HG02678 (cell line): Measurements from ENCODE around the gene PHPT1.
"Not testable (repeated sequence)": the region's sequence is repeated elsewhere in the genome, so short reads cannot be mapped to it uniquely, and the experiment has no call there.

Experiments used
- ATAC-seq: cut with Tn5 transposase; IDR thresholded peaks from one replicate; pipeline ENCODE4 v1.9.1; 2021; ENCODE audit warnings: mild to moderate bottlenecking, moderate library complexity; ENCODE audit not compliant: unreplicated experiment

Gene PHPT1

DNA sequence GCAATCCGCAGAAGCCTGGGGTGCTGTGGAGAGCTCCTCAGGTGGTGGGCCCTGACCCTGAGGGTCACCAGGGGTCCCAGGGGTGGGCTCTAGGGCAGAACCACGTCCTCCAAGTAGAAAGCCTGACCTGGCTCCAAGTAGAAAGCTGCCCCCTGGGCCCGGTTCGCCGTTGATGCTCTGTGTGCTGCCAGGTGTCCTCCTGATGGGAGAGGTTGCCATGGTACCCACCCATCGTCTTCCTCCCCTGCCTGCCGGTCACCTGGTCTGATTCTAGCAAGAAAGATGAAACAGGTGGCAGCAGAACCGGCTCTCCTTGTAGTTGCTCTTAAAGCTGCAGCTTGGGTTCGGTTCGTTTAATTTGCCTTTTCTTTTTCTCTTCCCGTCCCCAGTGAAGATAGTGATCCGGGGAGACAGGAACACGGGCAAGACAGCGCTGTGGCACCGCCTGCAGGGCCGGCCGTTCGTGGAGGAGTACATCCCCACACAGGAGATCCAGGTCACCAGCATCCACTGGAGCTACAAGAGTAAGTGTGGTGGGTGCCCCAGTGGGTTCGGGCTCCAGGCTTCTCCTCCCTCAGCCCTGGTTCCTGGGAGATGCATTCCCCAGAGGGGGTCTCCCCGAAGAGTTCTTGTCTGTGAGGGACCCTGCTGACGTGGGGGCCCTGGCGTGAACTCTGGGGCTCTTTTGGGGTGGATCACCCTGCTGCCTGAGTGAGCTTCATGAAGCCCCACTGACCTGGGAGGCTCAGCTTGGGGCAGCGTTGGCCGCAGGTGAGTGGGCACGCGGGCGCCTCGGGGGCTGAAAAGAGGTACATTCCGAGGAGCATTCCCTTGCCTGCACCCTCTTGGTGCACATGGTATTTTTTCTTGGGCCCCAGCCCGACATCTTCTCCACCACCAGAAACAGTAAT lies 25.8 kb upstream of the PHPT1 start:
- no peak for ATAC-seq

DNA sequence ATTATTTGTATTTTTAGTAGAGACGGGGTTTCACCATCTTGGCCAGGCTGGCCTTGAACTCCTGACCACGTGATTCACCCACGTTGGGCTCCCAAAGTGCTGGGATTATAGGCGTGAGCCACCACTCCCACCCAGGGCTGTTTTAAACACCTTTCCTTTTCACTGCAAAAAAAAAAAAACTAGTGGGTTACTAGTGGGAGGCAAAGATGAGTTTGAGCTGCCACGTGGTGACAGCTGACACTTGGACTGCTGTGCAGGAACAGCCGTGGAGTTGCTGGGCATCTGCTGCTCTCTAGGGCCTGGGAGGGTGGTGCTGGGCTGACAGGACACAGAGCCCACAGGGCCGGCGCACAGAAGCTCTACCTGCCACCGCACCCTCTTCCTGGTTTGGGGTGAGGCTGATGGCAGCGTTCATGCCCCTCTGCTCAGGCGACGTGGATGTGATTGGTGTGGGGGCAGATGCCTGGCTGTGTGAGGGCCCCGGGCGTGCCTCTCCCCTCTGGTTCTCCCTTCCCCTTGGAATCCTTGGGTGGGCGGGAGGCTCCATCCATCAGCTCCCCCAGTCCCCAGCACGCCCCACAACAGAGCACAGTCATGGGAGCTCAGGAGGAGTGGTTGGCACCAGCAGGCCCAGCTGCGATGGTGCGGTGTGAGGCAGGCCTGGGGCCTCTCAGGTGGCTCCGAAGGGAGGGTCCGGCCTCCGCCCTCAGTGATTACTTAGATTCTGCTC lies 24.5 kb upstream of the PHPT1 start:
- no peak for ATAC-seq

DNA sequence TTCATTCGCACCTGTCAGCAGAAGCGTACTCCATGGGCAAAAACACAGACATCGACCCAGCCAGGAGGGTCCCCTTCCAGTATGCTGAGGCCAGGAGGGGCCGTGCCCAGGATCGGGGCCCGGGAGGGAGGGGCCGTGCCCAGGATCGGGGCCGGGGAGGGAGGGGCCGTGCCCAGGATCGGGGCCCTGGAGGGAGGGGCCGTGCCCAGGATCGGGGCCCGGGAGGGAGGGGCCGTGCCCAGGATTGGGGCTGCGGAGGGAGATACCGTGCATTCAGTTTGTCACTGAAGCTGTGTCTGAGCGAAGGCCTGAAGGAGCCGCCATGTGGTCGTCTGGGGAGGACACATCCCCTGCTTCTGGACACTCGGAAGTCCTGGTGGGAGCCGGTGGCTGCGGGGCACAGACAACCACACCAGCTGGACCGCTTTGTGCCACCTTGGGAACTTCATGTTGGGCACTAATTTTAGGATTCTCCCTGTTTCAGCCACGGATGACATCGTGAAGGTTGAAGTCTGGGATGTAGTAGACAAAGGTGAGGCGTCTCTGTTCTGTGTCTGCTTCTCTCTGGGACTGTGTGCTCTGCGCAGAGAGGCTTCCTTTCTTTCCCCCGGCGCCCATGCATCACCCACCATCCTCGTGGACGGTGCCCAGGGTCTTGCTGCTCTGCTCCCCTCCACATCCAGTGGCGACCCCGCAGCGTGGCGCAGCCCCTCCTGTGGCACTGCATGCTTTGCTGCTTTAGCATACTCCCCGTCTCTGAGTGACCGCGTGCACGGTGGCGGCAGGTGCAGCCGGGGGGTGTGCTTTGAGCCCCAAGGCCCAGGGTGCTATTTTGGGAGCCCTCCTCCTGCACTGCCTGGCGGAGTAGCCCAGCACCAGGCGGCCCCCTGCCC lies 23.7 kb upstream of the PHPT1 start:
- no peak for ATAC-seq

DNA sequence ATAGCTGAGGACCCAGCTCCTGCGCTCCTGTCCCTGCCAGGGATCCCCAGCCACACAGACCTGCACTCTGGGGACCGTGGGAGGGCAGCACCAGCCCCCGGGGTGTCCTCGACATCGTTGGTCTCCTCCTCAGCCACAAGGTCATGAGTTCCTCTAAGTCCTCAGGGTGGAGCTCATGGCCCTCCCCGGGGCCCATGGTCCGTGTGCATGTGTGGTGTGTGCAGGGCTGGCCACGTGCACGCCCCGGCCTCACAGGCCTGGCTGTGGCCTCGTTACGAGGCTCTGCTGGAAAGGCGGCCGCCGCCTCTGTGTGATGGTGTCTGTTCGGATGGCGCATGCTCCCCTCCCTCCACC lies 23.0 kb upstream of the PHPT1 start:
- ATAC-seq: no peak

DNA sequence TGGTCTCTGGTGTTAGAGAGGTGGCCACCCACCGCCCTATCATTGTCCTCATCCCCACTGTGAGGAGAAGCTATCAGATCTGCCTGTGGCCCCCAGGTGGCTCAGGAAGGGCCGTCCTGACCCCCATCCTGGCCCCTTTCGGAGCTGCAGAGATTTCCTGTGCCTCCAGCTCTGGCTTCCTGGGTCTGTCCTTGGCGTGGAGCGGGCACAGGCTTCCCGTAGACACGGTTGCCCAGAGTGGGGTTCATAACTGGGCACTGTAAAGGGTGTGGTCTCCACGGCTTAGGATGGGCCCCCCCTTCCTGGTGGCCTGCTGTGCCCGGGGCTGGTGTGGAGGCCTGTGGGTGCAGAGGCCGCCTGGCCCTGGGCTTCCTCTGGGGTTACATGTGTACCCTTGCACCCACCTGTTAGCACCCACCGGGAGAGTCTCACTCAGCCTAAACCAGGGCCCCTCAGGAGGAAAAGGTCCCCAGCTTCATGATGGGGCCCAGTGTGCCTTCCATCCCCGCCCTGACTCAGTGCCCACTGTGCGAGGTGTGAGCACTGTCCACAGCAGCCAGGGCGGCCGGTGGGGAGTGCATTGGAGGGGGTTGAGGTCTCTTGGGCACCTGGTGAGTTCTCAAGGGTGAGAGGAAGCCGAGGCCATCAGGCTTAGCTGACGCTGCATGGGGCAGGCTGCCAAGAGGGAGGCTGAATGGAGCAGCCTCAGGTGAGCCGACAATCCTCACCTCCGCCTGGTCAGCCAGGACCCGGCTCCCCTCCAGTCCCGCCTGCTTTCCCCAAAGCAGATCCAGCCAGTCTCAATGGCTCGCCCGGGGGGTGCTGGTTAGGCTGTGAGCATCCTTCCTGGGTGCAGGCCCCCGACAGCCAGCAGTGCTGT lies 22.3 kb upstream of the PHPT1 start:
- ATAC-seq: no peak

DNA sequence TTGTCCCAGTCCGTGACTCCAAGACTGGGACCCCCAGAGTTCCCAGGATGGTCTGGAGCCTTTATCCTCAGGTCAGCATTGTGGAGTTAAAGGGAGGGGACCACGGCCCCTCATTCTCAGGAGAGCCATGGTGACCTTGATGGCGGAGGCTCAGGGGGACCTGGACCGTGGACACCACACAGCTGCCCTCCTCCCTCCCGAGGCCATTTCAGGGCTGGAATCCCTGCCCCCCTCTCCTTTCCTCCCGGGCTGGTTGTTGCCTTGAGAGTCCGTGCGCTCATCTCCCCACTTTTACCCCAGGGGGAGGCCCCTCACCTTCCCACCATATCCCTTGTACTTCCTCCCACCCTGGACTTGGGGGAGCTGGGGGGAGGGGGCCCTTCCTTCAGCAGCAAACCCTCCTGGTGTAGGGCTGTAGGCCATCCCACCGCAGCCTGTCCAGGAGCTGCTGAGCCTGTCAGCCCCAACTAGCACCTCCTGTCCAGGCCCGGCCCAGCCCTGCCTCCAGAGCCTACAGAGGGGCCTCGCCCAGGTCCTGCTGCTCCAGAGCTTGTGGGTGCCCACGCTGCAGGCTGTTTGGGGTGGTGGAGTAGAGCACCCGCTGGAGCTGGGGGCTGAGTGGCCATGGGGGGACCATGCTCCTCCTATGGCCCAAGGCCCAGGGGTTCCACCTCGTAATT lies 21.3 kb upstream of the PHPT1 start:
- ATAC-seq: no peak

DNA sequence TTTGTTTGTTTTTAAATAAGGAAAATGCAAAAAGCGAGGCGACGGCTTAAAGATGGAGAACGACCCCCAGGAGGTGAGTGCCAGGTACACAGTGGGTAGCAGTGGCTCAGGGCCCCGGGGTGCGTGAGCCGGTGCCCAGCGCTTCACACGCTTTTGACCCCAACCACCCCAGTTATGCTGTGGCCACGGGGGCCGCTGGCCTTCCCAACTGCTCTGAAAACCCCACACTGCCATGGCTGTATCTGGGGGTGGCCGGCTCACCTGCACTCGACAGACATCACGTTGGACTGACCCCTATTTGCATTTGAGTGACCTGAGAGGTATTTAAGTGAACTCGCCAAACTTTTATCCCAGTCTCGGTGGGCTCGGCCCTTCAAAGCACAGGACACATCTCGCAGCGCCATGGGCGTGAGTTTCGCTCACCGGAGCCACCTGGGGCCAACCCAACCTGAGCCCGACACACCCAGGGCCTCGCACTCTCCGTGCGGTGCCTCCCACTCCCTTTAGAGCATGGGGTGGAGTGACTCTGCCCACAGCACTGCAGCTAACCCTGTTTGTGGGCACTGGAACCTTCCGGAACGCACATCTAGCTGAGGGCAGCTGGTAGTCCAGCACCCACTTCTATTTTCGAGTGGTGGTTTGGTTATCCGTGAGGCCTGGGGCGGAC lies 20.6 kb upstream of the PHPT1 start:
- ATAC-seq: no peak

DNA sequence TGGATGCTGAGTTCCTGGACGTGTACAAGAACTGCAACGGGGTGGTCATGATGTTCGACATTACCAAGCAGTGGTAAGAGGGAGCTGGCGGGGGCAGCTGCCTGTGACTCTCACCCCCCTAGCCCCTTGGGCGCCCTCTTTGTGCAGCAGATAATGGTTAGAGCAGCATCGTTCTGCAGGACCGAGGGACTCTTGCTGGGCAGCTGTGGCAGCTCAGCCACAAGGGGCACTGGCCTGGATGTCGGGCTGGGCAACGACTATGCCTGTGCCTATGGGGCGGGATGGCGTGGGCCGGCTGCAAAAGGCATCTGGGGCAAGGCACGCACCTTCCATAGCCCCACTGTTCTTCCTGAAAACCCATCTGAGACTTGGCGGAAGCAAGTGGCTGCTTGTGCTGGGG lies 19.8 kb upstream of the PHPT1 start:
- ATAC-seq: no peak

DNA sequence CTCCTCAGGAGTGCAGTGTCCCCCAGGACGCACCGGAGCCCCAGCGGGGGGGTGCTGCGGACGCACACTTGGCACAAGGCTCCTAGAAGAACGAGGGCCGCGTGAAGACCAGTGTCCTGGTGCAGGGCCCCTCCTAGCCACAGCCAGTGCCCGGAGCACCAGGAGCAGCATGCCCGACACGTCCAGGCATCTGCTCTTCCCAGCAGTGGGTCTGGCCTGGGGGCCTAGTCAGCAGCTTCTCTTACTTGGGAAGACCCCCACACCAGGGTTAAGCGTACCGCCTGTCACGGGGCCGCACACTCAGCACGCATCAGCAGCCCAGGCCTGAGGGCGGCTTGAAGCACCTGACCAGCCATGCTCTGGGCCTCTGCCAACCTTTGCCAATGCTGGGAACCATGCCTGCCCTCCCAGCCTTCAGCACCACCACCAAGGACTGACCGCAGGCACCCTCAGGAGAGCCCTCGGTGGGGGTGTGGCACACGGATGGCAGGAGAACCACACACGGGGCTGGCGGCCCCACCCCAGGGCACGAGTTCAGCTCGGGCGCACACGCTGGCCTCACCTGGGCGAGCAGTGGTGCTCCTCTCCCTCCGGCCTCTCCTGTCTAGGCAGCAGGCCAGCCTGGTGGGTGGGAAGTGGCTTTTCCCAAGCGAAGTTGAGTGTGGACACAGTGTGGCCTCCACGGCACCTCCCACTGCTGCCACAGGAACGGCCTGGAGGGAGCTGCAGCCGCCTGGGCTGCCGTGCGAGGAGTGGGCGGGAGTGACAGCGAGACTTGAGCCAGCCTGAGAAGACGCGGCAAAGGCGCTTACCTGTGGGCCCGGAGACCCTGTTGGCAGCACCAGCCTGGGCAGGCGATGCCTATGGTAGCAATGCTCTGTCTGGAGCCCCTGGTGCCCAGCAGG lies 19.0 kb upstream of the PHPT1 start:
- no peak for ATAC-seq

DNA sequence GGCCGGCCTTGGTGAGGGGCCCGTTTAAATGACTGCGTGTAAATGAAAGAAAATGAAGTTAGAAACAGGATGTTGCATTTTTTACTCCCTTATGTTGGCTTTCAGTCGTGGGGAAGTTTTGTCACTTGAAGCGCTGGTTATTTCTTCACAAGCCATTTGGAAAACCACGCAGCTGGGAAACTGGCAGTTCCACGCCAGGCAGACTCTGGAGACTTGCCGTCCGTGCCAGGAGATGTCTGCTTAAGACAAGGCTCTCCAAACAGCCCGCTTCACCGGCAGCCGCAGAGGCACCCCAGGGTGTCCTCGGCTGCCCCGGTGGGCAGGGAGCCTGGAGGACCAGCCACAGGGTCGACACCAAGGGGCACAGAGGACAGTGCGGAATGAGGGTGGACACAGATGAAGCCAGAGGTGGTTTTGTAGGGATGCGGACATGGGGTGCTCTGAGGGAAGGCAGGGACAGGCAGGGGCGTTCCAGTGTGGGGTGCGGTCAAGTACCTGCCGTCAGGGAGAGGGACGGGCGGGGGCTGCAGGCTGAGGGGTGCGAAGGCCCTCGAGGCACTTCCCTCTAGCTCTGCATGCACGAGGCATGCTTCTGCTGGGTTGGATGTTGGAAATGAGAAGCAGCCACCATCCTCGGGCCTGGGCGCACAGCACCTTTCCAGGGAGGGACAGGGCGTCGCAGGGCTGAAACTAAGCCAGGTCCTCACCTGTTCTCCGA lies 18.0 kb upstream of the PHPT1 start:
- no peak for ATAC-seq

DNA sequence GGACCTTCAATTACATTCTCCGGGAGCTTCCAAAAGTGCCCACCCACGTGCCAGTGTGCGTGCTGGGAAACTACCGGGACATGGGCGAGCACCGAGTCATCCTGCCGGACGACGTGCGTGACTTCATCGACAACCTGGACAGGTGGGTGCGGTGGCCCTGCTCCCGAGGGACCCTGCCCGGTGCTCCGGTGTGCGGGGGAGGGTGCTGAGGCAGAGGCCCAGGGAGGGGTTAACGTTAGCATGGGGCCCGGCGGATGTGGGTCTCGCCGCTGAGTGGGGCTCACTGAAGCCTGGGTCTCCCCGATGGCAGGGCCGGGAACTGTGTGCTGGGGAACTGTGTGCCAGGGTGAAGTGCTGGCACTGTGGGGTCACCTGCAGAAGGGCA lies 17.5 kb upstream of the PHPT1 start:
- ATAC-seq: no peak

DNA sequence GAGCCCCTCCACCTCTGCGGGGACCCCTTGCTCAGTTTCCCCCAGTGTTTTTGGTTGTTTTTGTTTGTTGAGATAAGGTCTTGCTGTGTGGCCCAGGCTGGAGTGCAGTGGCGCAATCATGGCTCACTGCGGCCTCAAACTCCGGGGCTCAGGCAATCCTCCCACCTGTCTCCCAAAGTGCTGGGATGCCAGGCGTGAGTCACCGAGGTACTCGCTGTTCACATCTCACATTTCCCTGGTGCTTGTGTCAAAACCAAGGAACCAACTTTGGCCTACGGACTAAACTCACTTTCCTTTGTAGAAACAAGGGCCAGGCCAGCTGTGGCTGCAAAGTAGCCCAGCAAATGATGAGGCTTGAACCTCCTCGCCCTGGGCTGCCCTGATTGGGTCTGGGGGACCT lies 16.6 kb upstream of the PHPT1 start:
- ATAC-seq: no peak

DNA sequence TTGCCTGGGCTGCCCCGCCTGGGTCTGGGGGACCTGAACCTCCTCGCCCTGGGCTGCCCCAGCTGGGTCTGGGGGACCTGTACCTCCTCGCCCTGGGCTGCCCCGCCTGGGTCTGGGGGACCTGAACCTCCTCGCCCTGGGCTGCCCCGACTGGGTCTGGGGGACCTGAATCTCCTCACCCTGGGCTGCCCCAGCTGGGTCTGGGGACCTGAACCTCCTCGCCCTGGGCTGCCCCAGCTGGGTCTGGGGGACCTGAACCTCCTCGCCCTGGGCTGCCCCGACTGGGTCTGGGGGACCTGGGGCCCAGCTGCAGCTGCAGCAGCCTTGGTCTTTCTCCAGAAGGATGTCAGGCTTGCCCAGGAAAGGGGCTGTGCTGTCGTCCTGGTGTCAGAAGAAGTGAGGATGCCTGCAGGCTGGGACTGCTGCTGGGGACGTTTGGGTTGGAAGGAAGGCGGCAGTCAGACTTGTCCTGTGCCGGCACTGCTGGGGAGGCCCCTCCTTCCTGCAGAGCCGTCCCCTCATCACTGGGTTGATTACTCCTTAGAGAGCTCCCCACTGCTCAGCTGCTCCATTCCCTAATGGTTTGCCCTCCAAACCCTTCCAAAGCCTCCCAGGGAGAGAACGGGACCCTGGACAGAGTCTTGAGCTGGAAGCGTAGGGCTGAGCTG lies 15.7 kb upstream of the PHPT1 start:
- ATAC-seq: not testable (repeated sequence)

DNA sequence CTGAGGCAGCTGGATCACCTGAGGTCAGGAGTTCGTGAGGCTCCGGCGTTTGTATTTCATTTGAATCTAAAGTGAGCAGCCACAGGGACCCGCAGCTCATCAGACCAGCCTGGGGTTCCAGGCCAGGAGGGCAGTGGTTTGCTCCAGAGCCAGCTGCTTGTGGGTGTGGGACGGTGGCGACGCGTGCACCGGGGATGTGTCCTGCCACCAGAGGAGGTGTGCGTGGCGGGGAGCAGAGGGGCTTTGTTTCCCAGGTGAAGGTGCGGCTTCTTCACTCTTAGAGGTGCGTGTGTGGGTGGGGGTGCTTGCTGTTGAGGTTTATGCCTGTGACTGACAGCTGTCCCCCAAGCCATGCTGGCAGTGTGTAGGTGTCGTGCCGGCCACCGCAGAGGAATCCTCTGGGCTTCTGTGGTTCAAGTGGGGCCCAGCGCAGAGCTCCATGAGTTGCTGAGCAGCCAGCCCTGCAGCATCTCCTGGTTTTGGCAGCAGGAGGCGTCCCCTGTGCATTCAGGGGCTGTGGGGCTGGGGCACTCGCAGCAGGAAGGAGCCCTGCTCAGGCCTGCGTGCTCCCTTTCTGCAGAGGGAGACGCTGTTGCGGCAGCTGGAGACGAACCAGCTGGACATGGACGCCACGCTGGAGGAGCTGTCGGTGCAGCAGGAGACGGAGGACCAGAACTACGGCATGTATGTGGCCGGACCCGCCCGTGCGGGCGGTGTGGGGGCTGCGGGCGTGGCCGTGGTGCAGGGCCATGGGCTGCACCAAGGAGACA lies 13.9 kb upstream of the PHPT1 start:
- ATAC-seq: no peak

DNA sequence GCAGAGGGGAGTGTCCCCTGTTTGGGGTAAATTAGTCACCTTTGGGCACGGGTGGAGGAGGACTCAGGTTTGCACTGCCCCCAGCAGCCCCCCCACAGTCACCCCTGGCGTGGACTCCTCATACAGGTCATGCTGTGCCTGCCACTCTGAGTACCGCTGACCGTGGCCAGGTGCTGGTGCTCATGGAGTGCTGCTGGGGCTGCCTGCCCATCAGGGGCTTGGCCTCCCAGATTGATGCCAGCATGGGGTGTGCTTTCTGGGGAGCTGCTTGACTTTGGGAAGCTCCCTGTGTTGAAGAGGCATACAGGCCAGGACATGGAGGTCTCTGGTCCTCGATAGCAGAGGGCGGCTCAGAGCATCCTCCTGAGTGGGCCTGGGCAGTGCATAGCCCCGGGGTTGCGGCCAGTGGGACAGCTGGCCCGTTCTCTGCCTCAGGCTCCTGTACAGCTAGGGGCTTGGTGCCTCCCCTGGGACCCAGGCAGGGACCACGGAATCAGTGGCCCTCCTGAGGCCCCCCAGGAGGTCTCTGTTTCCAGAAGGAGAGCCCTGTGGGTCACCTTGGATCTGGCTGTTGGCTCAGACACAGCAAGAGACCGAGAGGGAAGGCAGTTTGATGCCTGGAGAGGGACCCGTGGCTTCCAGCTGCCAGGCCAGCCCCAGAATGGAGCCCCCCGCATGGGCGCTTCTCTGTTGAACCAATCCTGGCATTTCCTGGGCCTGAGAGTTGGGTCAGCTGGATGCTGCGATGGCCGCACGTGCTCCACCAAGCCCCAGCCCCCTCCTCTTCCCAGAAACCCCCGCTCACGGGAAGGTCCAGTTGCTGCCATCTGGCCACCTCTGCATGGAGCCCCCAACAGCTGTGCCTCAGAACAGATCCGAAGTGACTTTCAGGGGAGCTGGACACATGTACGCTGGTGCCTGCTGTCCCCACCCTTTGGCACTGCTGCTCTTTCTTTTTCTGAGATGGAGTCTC lies 13.0 kb upstream of the PHPT1 start:
- no peak for ATAC-seq
